GM23338 (cell line): ENCODE data around the gene TRIM43.
"Not testable (repeated sequence)": the region's sequence is repeated elsewhere in the genome, so short reads cannot be mapped to it uniquely, and the experiment has no call there.

Source experiments
- EZH2 ChIP-seq: fragments of 200-600 bp; sonication (generic); IDR thresholded peaks from one replicate; pipeline ENCODE4 v1.8.0; 2017; ENCODE audit warnings: antibody characterized with exemption, mild to moderate bottlenecking, low read depth; ENCODE audit not compliant: unreplicated experiment
- EZH2phosphoT487 ChIP-seq: fragments of 200-600 bp; sonication (generic); IDR thresholded peaks from one replicate; pipeline ENCODE4 v1.8.1; 2018; ENCODE audit warnings: antibody characterized with exemption; ENCODE audit not compliant: unreplicated experiment
- POLR2AphosphoS5 ChIP-seq: IDR thresholded peaks from 2 replicates; pipeline ENCODE4 v1.6.1; 2016; ENCODE audit warnings: antibody characterized with exemption, low read depth
- STAT1 ChIP-seq: IDR thresholded peaks from one replicate; pipeline ENCODE4 v1.6.1; 2016; ENCODE audit warnings: antibody characterized with exemption; ENCODE audit not compliant: unreplicated experiment
- TF ChIP-seq, protein P1 (sequence below), 2 experiments: fragments of 200-600 bp in 1 of 2; sonication (generic) in 1 of 2; conservative IDR thresholded peaks; 2 replicates each; pipeline versions ENCODE4 v1.5.1 to v1.6.1; 2016 to 2017; ENCODE audit warnings: antibody characterized with exemption in 2 of 2, low read depth in 2 of 2, mild to moderate bottlenecking in 2 of 2, moderate library complexity in 1 of 2
- TF ChIP-seq, protein P2 (sequence below): IDR thresholded peaks from one replicate; pipeline ENCODE4 v1.6.1; 2018; ENCODE audit warnings: antibody characterized with exemption; ENCODE audit not compliant: unreplicated experiment

DNA sequence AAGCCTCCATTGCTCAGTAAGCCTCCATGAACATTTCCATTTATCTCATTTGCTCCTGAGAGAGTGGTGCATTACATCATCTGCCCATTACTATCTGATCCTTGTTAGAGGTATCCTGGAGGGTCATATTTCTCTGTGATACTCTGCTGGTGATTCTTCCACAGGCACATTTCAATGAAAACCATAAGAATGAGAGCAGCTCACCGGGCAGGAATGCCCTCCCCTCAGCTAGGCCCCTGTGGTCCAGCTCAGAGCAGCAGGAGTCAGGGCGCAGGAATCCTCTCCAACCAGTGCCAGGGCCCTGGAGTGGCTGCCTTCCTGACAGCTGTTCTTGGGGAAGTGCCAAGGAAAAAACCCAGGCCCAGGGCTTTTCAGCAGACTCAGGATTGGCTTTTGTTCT, 50.0 kb downstream of the TRIM43 start:
- TF ChIP-seq, protein P1, sequence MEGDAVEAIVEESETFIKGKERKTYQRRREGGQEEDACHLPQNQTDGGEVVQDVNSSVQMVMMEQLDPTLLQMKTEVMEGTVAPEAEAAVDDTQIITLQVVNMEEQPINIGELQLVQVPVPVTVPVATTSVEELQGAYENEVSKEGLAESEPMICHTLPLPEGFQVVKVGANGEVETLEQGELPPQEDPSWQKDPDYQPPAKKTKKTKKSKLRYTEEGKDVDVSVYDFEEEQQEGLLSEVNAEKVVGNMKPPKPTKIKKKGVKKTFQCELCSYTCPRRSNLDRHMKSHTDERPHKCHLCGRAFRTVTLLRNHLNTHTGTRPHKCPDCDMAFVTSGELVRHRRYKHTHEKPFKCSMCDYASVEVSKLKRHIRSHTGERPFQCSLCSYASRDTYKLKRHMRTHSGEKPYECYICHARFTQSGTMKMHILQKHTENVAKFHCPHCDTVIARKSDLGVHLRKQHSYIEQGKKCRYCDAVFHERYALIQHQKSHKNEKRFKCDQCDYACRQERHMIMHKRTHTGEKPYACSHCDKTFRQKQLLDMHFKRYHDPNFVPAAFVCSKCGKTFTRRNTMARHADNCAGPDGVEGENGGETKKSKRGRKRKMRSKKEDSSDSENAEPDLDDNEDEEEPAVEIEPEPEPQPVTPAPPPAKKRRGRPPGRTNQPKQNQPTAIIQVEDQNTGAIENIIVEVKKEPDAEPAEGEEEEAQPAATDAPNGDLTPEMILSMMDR (conservative IDR thresholded peaks at IDR 0.05; ENCODE audit: low read depth in 2 of 2), result not testable (repeated sequence)
- TF ChIP-seq POLR2AphosphoS5, STAT1, EZH2, EZH2phosphoT487: not testable (repeated sequence)
- TF ChIP-seq, protein P2, sequence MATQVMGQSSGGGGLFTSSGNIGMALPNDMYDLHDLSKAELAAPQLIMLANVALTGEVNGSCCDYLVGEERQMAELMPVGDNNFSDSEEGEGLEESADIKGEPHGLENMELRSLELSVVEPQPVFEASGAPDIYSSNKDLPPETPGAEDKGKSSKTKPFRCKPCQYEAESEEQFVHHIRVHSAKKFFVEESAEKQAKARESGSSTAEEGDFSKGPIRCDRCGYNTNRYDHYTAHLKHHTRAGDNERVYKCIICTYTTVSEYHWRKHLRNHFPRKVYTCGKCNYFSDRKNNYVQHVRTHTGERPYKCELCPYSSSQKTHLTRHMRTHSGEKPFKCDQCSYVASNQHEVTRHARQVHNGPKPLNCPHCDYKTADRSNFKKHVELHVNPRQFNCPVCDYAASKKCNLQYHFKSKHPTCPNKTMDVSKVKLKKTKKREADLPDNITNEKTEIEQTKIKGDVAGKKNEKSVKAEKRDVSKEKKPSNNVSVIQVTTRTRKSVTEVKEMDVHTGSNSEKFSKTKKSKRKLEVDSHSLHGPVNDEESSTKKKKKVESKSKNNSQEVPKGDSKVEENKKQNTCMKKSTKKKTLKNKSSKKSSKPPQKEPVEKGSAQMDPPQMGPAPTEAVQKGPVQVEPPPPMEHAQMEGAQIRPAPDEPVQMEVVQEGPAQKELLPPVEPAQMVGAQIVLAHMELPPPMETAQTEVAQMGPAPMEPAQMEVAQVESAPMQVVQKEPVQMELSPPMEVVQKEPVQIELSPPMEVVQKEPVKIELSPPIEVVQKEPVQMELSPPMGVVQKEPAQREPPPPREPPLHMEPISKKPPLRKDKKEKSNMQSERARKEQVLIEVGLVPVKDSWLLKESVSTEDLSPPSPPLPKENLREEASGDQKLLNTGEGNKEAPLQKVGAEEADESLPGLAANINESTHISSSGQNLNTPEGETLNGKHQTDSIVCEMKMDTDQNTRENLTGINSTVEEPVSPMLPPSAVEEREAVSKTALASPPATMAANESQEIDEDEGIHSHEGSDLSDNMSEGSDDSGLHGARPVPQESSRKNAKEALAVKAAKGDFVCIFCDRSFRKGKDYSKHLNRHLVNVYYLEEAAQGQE, result not testable (repeated sequence)
